MM.1S (cell line): ENCODE data around the gene C3.
"Not testable (repeated sequence)": the region's sequence is repeated elsewhere in the genome, so short reads cannot be mapped to it uniquely, and the experiment has no call there.

Experiments used
- DNase-seq: peaks from one replicate; pipeline ENCODE4 v3.0.0-alpha.2; 2015
- H2AFZ ChIP-seq: fragments of 300-600 bp; sonication (generic); 2 replicates; pipeline ENCODE4 v1.6.0; 2016; ENCODE audit warnings: antibody characterized with exemption, low read length
- H3F3A ChIP-seq: fragments of 300-600 bp; sonication (generic); 2 replicates; pipeline ENCODE4 v1.6.1; 2016; ENCODE audit warnings: mild to moderate bottlenecking, antibody characterized with exemption, low read length, moderate library complexity, mixed read lengths; ENCODE audit not compliant: insufficient read depth
- H3K27ac ChIP-seq: fragments of 300-600 bp; sonication (generic); 2 replicates; pipeline ENCODE4 v1.5.1; 2016; ENCODE audit warnings: mild to moderate bottlenecking, low read length
- H3K27me3 ChIP-seq: fragments of 300-600 bp; sonication (generic); replicated peaks from 2 replicates; pipeline ENCODE4 v1.6.0; 2016; ENCODE audit warnings: low read length; ENCODE audit not compliant: insufficient read depth
- H3K36me3 ChIP-seq: fragments of 300-600 bp; sonication (generic); replicated peaks from 2 replicates; pipeline ENCODE4 v1.6.1; 2016; ENCODE audit warnings: mild to moderate bottlenecking, low read length, mixed read lengths; ENCODE audit not compliant: insufficient read depth
- H3K4me1 ChIP-seq: fragments of 300-600 bp; sonication (generic); 2 replicates; pipeline ENCODE4 v1.6.1; 2016; ENCODE audit warnings: low read length, mixed read lengths
- H3K4me2 ChIP-seq: fragments of 300-600 bp; sonication (generic); 2 replicates; pipeline ENCODE4 v1.6.0; 2016; ENCODE audit warnings: low read depth, low read length
- H3K4me3 ChIP-seq: fragments of 300-600 bp; sonication (generic); 2 replicates; pipeline ENCODE4 v1.5.1; 2016; ENCODE audit warnings: low read length, mixed read lengths
- H3K79me2 ChIP-seq: fragments of 300-600 bp; sonication (generic); 2 replicates; pipeline ENCODE4 v1.6.1; 2016; ENCODE audit warnings: mixed run types, low read length, mixed read lengths
- H3K9ac ChIP-seq: fragments of 300-600 bp; sonication (generic); 2 replicates; pipeline ENCODE4 v1.6.1; 2016; ENCODE audit warnings: low read length, mixed read lengths
- H3K9me2 ChIP-seq: fragments of 300-600 bp; sonication (generic); replicated peaks from 2 replicates; pipeline ENCODE4 v1.6.1; 2016; ENCODE audit warnings: mild to moderate bottlenecking, low read length, mixed read lengths; ENCODE audit not compliant: insufficient read depth
- H3K9me3 ChIP-seq: fragments of 300-600 bp; sonication (generic); replicated peaks from 2 replicates; pipeline ENCODE4 v1.6.1; 2016; ENCODE audit warnings: mild to moderate bottlenecking, low read length, mixed read lengths; ENCODE audit not compliant: insufficient read depth
- H4K20me1 ChIP-seq: fragments of 300-600 bp; sonication (generic); 2 replicates; pipeline ENCODE4 v1.6.1; 2016; ENCODE audit warnings: mild to moderate bottlenecking, low read length, moderate library complexity, mixed read lengths; ENCODE audit not compliant: insufficient read depth
- CTCF ChIP-seq: fragments of 300-600 bp; sonication (generic); IDR thresholded peaks from 2 replicates; pipeline ENCODE4 v1.5.1; 2016; ENCODE audit warnings: antibody characterized with exemption, low read length, mixed read lengths
- EZH2 ChIP-seq: fragments of 300-600 bp; sonication (generic); optimal IDR thresholded peaks from 2 replicates; pipeline ENCODE3; 2017; ENCODE audit warnings: low read depth, mild to moderate bottlenecking, antibody characterized with exemption, low read length, mixed read lengths
- EZH2phosphoT487 ChIP-seq: fragments of 300-600 bp; sonication (generic); IDR thresholded peaks from 2 replicates; pipeline ENCODE4 v1.6.1; 2018; ENCODE audit warnings: antibody characterized with exemption, low read length

C3 gene

GRCh38 chr19:6660930-6661329 is 59.5 kb downstream of the C3 start:
- Histone ChIP-seq H3K27me3 (peaks cover 69% of the 10 kb centered on the region), H3K9me3 (no peaks in the 10 kb centered on the region), H2AFZ (no peak overlapping the region), H3K9me2 (no peaks in the 10 kb centered on the region), H3K9ac (no peak overlapping the region), H3K36me3 (no peaks in the 10 kb centered on the region), H3K4me3 (no peak overlapping the region), H3K79me2 (no peaks in the 10 kb centered on the region), H4K20me1 (no peaks in the 10 kb centered on the region), H3F3A (no peaks in the 10 kb centered on the region), H3K4me2 (no peak overlapping the region), H3K27ac (no peak overlapping the region), H3K4me1 (no peaks in the 10 kb centered on the region)
- TF ChIP-seq EZH2phosphoT487 (no peak), EZH2 (no peak), CTCF (no peak)
- DNase-seq, result no peak

GRCh38 chr19:6656390-6656789 is 64.1 kb downstream of the C3 start:
- not testable (repeated sequence) for H3K9me2 ChIP-seq, H2AFZ ChIP-seq, DNase-seq, H3K9me3 ChIP-seq, H4K20me1 ChIP-seq, H3K36me3 ChIP-seq, H3K79me2 ChIP-seq, H3F3A ChIP-seq, H3K27ac ChIP-seq, H3K4me2 ChIP-seq, H3K4me3 ChIP-seq, H3K4me1 ChIP-seq, H3K9ac ChIP-seq
- peaks cover 90% of the 10 kb centered on the region for H3K27me3 ChIP-seq

GRCh38 chr19:6654347-6655310 is 65.8 kb downstream of the C3 start:
- H2AFZ ChIP-seq, result no peak overlapping the region
- no peaks in the 10 kb centered on the region for H4K20me1 ChIP-seq
- no peak overlapping the region for H3K4me2 ChIP-seq
- no peaks in the 10 kb centered on the region for H3K9me2 ChIP-seq
- H3K27me3 ChIP-seq, result peaks cover 76% of the 10 kb centered on the region
- no peak overlapping the region for H3K27ac ChIP-seq
- no peaks in the 10 kb centered on the region for H3K4me1 ChIP-seq
- H3K9ac ChIP-seq, result no peak overlapping the region
- no peaks in the 10 kb centered on the region for H3K36me3 ChIP-seq
- H3K4me3 ChIP-seq, result no peak overlapping the region
- H3K9me3 ChIP-seq, result no peaks in the 10 kb centered on the region
- DNase-seq, result no peak
- H3K79me2 ChIP-seq, result no peaks in the 10 kb centered on the region
- TF ChIP-seq EZH2, result no peak
- TF ChIP-seq EZH2phosphoT487, result no peak
- no peak for TF ChIP-seq CTCF
- no peaks in the 10 kb centered on the region for H3F3A ChIP-seq

GRCh38 chr19:6652805-6653094 is 67.7 kb downstream of the C3 start:
- Histone ChIP-seq H3K27ac (no peak overlapping the region), H2AFZ (no peak overlapping the region), H4K20me1 (no peaks in the 10 kb centered on the region), H3K9me2 (no peaks in the 10 kb centered on the region), H3K36me3 (no peaks in the 10 kb centered on the region), H3F3A (no peaks in the 10 kb centered on the region), H3K27me3 (peaks cover 78% of the 10 kb centered on the region), H3K4me3 (no peak overlapping the region), H3K79me2 (no peaks in the 10 kb centered on the region), H3K9me3 (no peaks in the 10 kb centered on the region), H3K9ac (no peak overlapping the region), H3K4me1 (no peaks in the 10 kb centered on the region), H3K4me2 (no peak overlapping the region)
- TF ChIP-seq EZH2phosphoT487 (no peak), CTCF (no peak)
- DNase-seq, result no peak
